ENCODE results near the gene EPHB2. TPM values are rescaled to one million over a fixed set of nuclear protein-coding genes. Genes with fewer than 3 reads are reported as not detected.

EPHB2 gene
- total RNA-seq, 3 donors from 2014 or later: 22.7 to 76.7 (median 70.8) TPM

DNA sequence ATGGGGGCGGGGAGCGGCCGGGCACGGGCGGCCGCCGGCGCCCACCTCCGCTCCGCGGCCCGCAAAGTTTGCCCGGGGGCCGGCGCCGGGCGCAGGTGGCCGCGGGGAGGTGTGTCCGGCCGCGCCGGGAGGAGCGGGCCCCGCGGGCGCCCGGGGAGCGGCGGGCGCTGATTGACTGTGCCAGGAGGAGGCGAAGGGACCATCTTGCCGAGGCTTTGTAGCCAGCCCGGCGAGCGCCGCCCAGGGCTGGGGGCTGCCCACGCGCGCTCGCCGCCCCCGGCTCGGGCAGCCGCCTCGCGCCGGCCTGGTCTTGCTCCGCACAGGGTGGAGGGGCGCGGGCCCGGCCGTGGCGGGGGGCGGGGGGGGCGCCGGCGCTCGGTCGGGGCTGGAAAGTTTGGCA, 432 bp downstream of the EPHB2 start:
- H3K4me3 ChIP-seq: peak overlapping the region; percentile 32
- peaks cover 27% of the 10 kb centered on the region for H3K4me1 ChIP-seq (ENCODE audit: low read depth)
- ATAC-seq (no peak), DNase-seq (peak in 1 of 3 donors; percentile 50)
- H3K9me3 ChIP-seq: no peaks in the 10 kb centered on the region
- intact Hi-C loops (cut with DNase I, micrococcal nuclease): no loop called here
- H3K36me3 ChIP-seq (ENCODE audit: low read depth): no peaks in the 10 kb centered on the region
- TF ChIP-seq, protein P1, sequence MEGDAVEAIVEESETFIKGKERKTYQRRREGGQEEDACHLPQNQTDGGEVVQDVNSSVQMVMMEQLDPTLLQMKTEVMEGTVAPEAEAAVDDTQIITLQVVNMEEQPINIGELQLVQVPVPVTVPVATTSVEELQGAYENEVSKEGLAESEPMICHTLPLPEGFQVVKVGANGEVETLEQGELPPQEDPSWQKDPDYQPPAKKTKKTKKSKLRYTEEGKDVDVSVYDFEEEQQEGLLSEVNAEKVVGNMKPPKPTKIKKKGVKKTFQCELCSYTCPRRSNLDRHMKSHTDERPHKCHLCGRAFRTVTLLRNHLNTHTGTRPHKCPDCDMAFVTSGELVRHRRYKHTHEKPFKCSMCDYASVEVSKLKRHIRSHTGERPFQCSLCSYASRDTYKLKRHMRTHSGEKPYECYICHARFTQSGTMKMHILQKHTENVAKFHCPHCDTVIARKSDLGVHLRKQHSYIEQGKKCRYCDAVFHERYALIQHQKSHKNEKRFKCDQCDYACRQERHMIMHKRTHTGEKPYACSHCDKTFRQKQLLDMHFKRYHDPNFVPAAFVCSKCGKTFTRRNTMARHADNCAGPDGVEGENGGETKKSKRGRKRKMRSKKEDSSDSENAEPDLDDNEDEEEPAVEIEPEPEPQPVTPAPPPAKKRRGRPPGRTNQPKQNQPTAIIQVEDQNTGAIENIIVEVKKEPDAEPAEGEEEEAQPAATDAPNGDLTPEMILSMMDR (IDR thresholded peaks at IDR 0.05): no peak

GRCh38 chr1:22711591-22712501, 1.2 kb downstream of the EPHB2 start:
- Histone ChIP-seq H3K4me3 (peak overlapping the region; percentile 32), H3K4me1 (ENCODE audit: low read depth) (peaks cover 35% of the 10 kb centered on the region), H3K36me3 (ENCODE audit: low read depth) (no peaks in the 10 kb centered on the region), H3K9me3 (no peaks in the 10 kb centered on the region)
- ATAC-seq (peak; percentile 63), DNase-seq (peak in 2 of 3 donors; percentile 62 to 67)
- intact Hi-C loops (cut with DNase I, micrococcal nuclease): no loop called here
- TF ChIP-seq, protein P1 (IDR thresholded peaks at IDR 0.05): no peak

- DNase-seq (peak in 2 of 3 donors; percentile 48 to 61), ATAC-seq (peak; percentile 5)
- intact Hi-C loops (cut with DNase I, micrococcal nuclease): no loop called here
- Histone ChIP-seq H3K9me3 (no peaks in the 10 kb centered on the region), H3K4me3 (no peak overlapping the region), H3K36me3 (ENCODE audit: low read depth) (no peaks in the 10 kb centered on the region), H3K4me1 (ENCODE audit: low read depth) (peaks cover 39% of the 10 kb centered on the region)
- TF ChIP-seq, protein P1 (IDR thresholded peaks at IDR 0.05): no peak
Measured at GRCh38 chr1:22712502-22713271, 2.0 kb downstream of the EPHB2 start.

DNA sequence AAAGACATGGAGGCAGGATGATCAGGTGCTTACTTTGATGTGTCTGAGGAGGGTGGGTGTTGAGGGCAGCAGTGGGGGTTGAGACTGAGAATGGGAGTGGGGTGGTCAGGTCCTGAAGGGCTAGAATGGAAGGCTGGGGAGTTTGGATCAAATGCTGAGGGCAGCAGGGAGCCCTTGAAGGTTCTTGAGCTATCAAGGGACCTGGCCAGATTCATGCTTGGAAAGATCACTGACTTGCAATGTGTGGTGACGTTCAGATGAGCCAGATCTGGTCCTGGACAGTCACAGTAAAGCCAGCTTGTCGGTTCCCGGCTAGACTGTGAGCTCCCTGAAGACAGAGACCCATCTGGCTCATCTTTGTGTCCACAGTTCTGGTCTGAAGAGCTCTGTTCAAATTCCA, 3.8 kb downstream of the EPHB2 start:
- no peaks in the 10 kb centered on the region for H3K9me3 ChIP-seq
- H3K36me3 ChIP-seq (ENCODE audit: low read depth): no peaks in the 10 kb centered on the region
- TF ChIP-seq, protein P1 (IDR thresholded peaks at IDR 0.05): no peak
- DNase-seq (no peak), ATAC-seq (no peak)
- H3K4me3 ChIP-seq: no peak overlapping the region
- intact Hi-C loops (cut with DNase I, micrococcal nuclease): no loop called here
- H3K4me1 ChIP-seq (ENCODE audit: low read depth): peaks cover 45% of the 10 kb centered on the region

DNA sequence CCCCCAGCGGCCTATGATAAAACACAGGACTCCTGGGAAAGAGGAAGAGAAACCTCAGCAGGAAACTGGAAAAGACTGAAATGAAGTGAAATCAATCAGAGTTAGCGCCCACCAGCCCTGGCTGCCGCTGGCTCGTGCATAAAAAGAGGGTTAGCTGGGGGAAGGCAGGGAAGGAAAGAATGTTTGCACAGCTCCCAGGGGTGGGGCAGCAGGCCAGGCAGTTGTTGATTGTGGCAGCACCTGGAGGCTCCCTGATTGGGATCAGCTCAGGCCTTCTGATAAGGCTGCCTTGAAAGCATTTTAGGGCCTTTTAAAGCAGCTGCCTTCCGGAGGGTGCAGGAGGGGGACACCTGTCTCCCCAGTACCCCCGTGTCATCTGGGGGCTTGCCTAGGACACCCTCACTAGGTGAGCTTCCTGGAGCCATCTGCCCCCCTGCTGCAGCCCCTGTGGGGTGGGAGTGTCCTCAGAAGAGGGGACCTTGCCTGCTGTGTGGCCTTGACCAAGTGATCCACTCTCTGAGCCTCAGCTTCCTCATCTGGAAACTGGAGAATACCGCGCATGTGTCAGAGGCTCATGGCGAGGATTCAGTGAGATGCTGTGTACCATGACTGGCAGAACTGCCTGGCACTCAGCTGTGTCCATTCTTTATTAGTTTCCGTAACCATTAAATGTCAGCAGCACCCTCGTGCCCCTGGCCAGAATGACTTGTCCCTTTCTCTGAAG, 6.6 kb downstream of the EPHB2 start:
- intact Hi-C loops (cut with DNase I, micrococcal nuclease): no loop called here
- Histone ChIP-seq H3K36me3 (ENCODE audit: low read depth) (no peaks in the 10 kb centered on the region), H3K4me3 (no peak overlapping the region), H3K9me3 (no peaks in the 10 kb centered on the region), H3K4me1 (ENCODE audit: low read depth) (peaks cover 31% of the 10 kb centered on the region)
- TF ChIP-seq, protein P1 (IDR thresholded peaks at IDR 0.05): no peak
- peak; percentile 87 for ATAC-seq
- DNase-seq: peak; percentile 81 to 84 (median 84)
